ENCODE results near the gene BIRC6. TPM values are rescaled to one million over a fixed set of nuclear protein-coding genes. Genes with fewer than 3 reads are reported as not detected.
"Not testable (repeated sequence)": the region's sequence is repeated elsewhere in the genome, so short reads cannot be mapped to it uniquely, and the experiment has no call there.

BIRC6 gene
- total RNA-seq, 2 experiments from 2014 or later, result 51.4 to 52.9 TPM

GRCh38 chr2:32614084-32614483 lies 257.3 kb downstream of the BIRC6 start:
- no peak overlapping the region for H3K4me3 Mint-ChIP-seq
- intact Hi-C loops (cut with micrococcal nuclease), result no loop called here
- H3K9me3 Mint-ChIP-seq, result no peaks in the 10 kb centered on the region
- no peaks in the 10 kb centered on the region for H3K27me3 Mint-ChIP-seq (ENCODE audit: low read depth)
- H3K27ac Mint-ChIP-seq, result peak overlapping the region; percentile 5
- DNase-seq, result no peak
- peaks cover 23% of the 10 kb centered on the region for H3K36me3 Mint-ChIP-seq (ENCODE audit: low read depth)
- no peaks in the 10 kb centered on the region for H3K4me1 Mint-ChIP-seq (ENCODE audit: low read depth)
- CTCF ChIA-PET, result interaction anchor here (1.2 kb wide), 1 partner anchor 9 kb away, joined by 3 read pairs; no protein-coding TSS in a partner anchor

GRCh38 chr2:32617599-32618189 lies 260.9 kb downstream of the BIRC6 start:
- H3K27ac Mint-ChIP-seq, result peak overlapping the region; percentile 44
- DNase-seq, result no peak
- H3K9me3 Mint-ChIP-seq, result no peaks in the 10 kb centered on the region
- H3K27me3 Mint-ChIP-seq (ENCODE audit: low read depth), result no peaks in the 10 kb centered on the region
- no peaks in the 10 kb centered on the region for H3K4me1 Mint-ChIP-seq (ENCODE audit: low read depth)
- H3K36me3 Mint-ChIP-seq (ENCODE audit: low read depth), result peaks cover 20% of the 10 kb centered on the region
- H3K4me3 Mint-ChIP-seq, result no peak overlapping the region
- intact Hi-C loops (cut with micrococcal nuclease), result no loop called here
- CTCF ChIA-PET, result no interaction called here

DNA sequence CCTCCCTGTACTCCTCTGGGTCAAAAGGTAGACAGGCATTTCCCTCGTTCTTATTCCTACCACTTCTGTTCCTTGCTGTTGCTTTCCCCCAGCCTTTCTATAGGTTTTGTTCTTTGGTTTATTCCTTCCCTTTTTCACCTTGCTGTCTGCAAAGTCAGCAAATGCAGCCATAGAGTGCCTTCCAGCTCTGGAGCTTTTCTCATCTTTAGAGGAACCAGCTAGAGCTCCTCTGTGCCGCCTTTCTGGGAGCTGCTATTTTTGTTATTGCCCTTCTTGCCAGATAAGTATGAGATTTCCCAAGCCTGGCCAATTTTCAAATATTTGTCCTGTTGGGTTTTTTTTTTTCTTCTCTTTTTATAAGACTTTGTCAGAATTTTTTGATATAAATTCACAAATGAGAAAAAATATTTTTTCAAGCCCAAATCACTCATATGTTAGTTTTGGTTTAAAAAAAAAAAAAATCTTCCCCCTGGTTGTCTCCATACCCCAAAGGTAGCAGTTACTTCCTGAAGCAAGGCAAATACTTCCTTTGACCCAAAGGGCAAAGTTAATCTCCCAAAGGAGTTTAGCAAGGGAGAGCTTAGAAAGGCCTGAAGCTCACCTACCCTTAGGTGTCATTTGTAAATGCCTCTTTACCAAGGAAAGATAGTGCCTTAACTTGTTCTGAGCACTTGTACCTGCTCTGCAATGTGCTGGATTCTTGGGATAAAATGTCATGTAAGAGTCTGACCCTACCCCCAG lies 265.9 kb downstream of the BIRC6 start:
- H3K4me1 Mint-ChIP-seq (ENCODE audit: low read depth), result peaks cover 5% of the 10 kb centered on the region
- DNase-seq, result no peak
- CTCF ChIA-PET, result interaction anchor here (0.6 to 1.5 kb wide), 2 partner anchors 9 to 26 kb away, joined by 3 to 4 read pairs; no protein-coding TSS in a partner anchor
- H3K27me3 Mint-ChIP-seq (ENCODE audit: low read depth), result no peaks in the 10 kb centered on the region
- no peak overlapping the region for H3K27ac Mint-ChIP-seq
- peaks cover 4% of the 10 kb centered on the region for H3K36me3 Mint-ChIP-seq (ENCODE audit: low read depth)
- intact Hi-C loops (cut with micrococcal nuclease), result loop anchor here (10.0 kb wide), 1 partner anchor 852 kb away; the partner anchor contains the start of gene RASGRP3
- no peak overlapping the region for H3K4me3 Mint-ChIP-seq
- H3K9me3 Mint-ChIP-seq, result no peaks in the 10 kb centered on the region

- Mint-ChIP-seq H3K36me3 (ENCODE audit: low read depth) (peaks cover 4% of the 10 kb centered on the region), H3K27ac (no peak overlapping the region), H3K4me3 (no peak overlapping the region), H3K9me3 (no peaks in the 10 kb centered on the region), H3K27me3 (ENCODE audit: low read depth) (no peaks in the 10 kb centered on the region), H3K4me1 (ENCODE audit: low read depth) (peaks cover 6% of the 10 kb centered on the region)
- CTCF ChIA-PET, result interaction anchor here (0.6 to 1.5 kb wide), 3 partner anchors 9 to 170 kb away, joined by 3 to 4 read pairs (median 3); no protein-coding TSS in a partner anchor
- intact Hi-C loops (cut with micrococcal nuclease), result loop anchor here (10.0 kb wide), 1 partner anchor 851 kb away; the partner anchor contains the start of gene RASGRP3
- DNase-seq, result no peak
Observed at GRCh38 chr2:32623311-32623706, 266.5 kb downstream of the BIRC6 start.

DNA sequence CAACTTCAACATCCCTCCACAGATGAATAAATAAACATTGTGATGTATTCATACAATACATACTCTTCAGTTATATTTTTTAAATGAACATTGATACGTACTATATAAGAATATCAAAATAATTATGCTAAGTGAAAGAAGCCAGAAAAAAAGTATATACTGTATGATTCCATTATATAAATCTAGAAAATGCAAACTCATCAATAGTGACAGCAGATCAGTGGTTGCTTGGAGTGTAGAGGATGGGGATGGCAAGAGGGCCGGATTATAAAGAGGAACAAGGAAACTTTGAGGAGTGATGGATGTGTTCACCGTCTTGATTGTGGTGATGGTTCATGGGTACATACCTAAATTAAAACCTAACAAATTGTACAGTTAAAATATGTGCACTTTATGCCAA lies 268.0 kb downstream of the BIRC6 start:
- no peaks in the 10 kb centered on the region for H3K9me3 Mint-ChIP-seq
- peaks cover 5% of the 10 kb centered on the region for H3K36me3 Mint-ChIP-seq (ENCODE audit: low read depth)
- CTCF ChIA-PET, result no interaction called here
- H3K4me1 Mint-ChIP-seq (ENCODE audit: low read depth), result peaks cover 16% of the 10 kb centered on the region
- H3K27me3 Mint-ChIP-seq (ENCODE audit: low read depth), result no peaks in the 10 kb centered on the region
- DNase-seq, result no peak
- H3K4me3 Mint-ChIP-seq, result no peak overlapping the region
- intact Hi-C loops (cut with micrococcal nuclease), result loop anchor here (10.0 kb wide), 1 partner anchor 850 kb away; the partner anchor contains the start of gene RASGRP3
- H3K27ac Mint-ChIP-seq, result no peak overlapping the region

DNA sequence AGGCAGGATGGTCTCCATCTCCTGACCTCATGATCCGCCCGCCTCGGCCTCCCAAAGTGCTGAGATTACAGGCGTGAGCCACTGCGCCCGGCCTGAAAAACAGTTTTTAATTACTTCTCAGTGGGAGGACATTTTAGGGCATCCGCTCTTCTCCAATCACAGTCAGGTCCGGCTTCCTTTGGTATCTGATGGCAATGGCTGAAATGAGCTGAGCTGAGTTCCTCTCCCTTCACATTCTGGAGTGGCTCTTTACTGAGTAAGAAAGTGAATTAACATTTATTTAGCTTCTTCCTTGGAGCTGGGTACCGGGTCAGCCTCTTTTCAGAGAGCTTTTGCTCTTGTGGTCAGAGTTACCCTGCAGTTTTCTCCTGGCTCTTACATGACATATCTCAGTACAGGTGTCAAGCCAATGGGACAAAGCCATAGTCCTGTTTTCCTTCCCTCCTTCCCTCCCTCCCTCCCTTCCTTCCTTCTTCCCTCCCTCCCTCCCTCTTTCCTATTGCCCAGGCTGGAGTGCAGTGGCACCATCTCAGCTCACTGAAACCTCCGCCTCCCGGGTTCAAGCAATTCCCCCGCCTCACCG lies 269.9 kb downstream of the BIRC6 start:
- Mint-ChIP-seq H3K4me3 (peak overlapping the region; percentile 89), H3K9me3 (no peaks in the 10 kb centered on the region), H3K27ac (no peak overlapping the region), H3K27me3 (ENCODE audit: low read depth) (no peaks in the 10 kb centered on the region), H3K36me3 (ENCODE audit: low read depth) (peaks cover 5% of the 10 kb centered on the region), H3K4me1 (ENCODE audit: low read depth) (peaks cover 22% of the 10 kb centered on the region)
- DNase-seq, result no peak
- CTCF ChIA-PET, result no interaction called here
- intact Hi-C loops (cut with micrococcal nuclease), result loop anchor here (1.0 to 10.0 kb wide), 7 partner anchors 34 to 973 kb away; partner anchors contain the start of genes BIRC6, FAM98A, LTBP1 and RASGRP3

GRCh38 chr2:32627441-32627813 lies 270.6 kb downstream of the BIRC6 start:
- Mint-ChIP-seq H3K27me3 (ENCODE audit: low read depth) (no peaks in the 10 kb centered on the region), H3K36me3 (ENCODE audit: low read depth) (peaks cover 4% of the 10 kb centered on the region), H3K4me3 (peak overlapping the region; percentile 89), H3K27ac (peak overlapping the region; percentile 87), H3K9me3 (no peaks in the 10 kb centered on the region), H3K4me1 (ENCODE audit: low read depth) (peaks cover 29% of the 10 kb centered on the region)
- DNase-seq, result peak; percentile 64
- intact Hi-C loops (cut with micrococcal nuclease), result loop anchor here (1.0 to 10.0 kb wide), 7 partner anchors 35 to 972 kb away; partner anchors contain the start of genes BIRC6, FAM98A, LTBP1 and RASGRP3
- CTCF ChIA-PET, result no interaction called here

GRCh38 chr2:32627814-32628579 lies 271.2 kb downstream of the BIRC6 start, which contains the start of gene TTC27:
TTC27 (plus strand) TSS chr2:32628050; CDS start chr2:32628293, 243 bp downstream.
- Mint-ChIP-seq H3K9me3 (no peaks in the 10 kb centered on the region), H3K36me3 (ENCODE audit: low read depth) (peaks cover 7% of the 10 kb centered on the region), H3K27me3 (ENCODE audit: low read depth) (no peaks in the 10 kb centered on the region), H3K27ac (peak within 1 kb of the TSS; percentile 87), H3K4me1 (ENCODE audit: low read depth) (peaks cover 31% of the 10 kb centered on the region), H3K4me3 (peak within 1 kb of the TSS; percentile 89)
- peak; percentile 97 for DNase-seq
- CTCF ChIA-PET, result interaction anchor here (0.5 to 0.7 kb wide), 2 partner anchors 34 to 130 kb away, joined by 3 read pairs; no protein-coding TSS in a partner anchor
- intact Hi-C loops (cut with micrococcal nuclease), result loop anchor here (1.0 to 10.0 kb wide), 8 partner anchors 36 to 971 kb away; partner anchors contain the start of genes BIRC6, FAM98A, LTBP1 and RASGRP3

GRCh38 chr2:32632089-32632488 lies 275.3 kb downstream of the BIRC6 start:
- Mint-ChIP-seq H3K36me3 (ENCODE audit: low read depth) (peaks cover 9% of the 10 kb centered on the region), H3K27ac (no peak overlapping the region), H3K9me3 (no peaks in the 10 kb centered on the region), H3K4me1 (ENCODE audit: low read depth) (peaks cover 30% of the 10 kb centered on the region), H3K27me3 (ENCODE audit: low read depth) (no peaks in the 10 kb centered on the region), H3K4me3 (no peak overlapping the region)
- intact Hi-C loops (cut with micrococcal nuclease), result no loop called here
- CTCF ChIA-PET, result no interaction called here
- peak; percentile 34 for DNase-seq

GRCh38 chr2:32633040-32633439 lies 276.2 kb downstream of the BIRC6 start:
- CTCF ChIA-PET, result interaction anchor here (1.2 kb wide), 1 partner anchor 29 kb away, joined by 3 read pairs; no protein-coding TSS in a partner anchor

GRCh38 chr2:32638548-32638947 lies 281.7 kb downstream of the BIRC6 start:
- CTCF ChIA-PET; intact Hi-C loops (cut with micrococcal nuclease); H3K27ac Mint-ChIP-seq; H3K4me1 Mint-ChIP-seq (ENCODE audit: low read depth); DNase-seq; H3K9me3 Mint-ChIP-seq; H3K27me3 Mint-ChIP-seq (ENCODE audit: low read depth); H3K4me3 Mint-ChIP-seq: not testable (repeated sequence)
- peaks cover 21% of the 10 kb centered on the region for H3K36me3 Mint-ChIP-seq (ENCODE audit: low read depth)

More at GRCh38 chr2:32633040-32633439, 276.2 kb downstream of the BIRC6 start:
- Mint-ChIP-seq H3K27ac (no peak overlapping the region), H3K4me3 (no peak overlapping the region), H3K27me3 (ENCODE audit: low read depth) (no peaks in the 10 kb centered on the region), H3K36me3 (ENCODE audit: low read depth) (peaks cover 9% of the 10 kb centered on the region), H3K9me3 (no peaks in the 10 kb centered on the region), H3K4me1 (ENCODE audit: low read depth) (peaks cover 26% of the 10 kb centered on the region)
- no peak for DNase-seq
- intact Hi-C loops (cut with micrococcal nuclease), result no loop called here

Measured in activated naive CD4-positive, alpha-beta T cell treated with anti-CD3 and anti-CD28 coated beads for 36 hours (primary cell).